Activated CD4-positive, alpha-beta memory T cell treated with anti-CD3 and anti-CD28 coated beads for 36 hours (primary cell): Measurements from ENCODE around the gene CELF2. TPM values are rescaled to one million over a fixed set of nuclear protein-coding genes. Genes with fewer than 3 reads are reported as not detected.

Experiments
- CTCF ChIA-PET: fragments of 350-600 bp; sonication (Branson Sonifier 250); formaldehyde crosslinking; loops from one replicate; lab custom pipeline; 2021; ENCODE audit warnings: antibody characterized with exemption, inconsistent platforms; lab: Charles Lee
- POLR2A ChIA-PET: fragments of 350-600 bp; sonication (Branson Sonifier 250); formaldehyde crosslinking; loops from one replicate; lab custom pipeline; 2021; ENCODE audit warnings: antibody characterized with exemption; lab: Charles Lee
- DNase-seq: peaks from one replicate; pipeline ENCODE4 v3.0.0-alpha.2; 2020
- H3K27ac Mint-ChIP-seq: one replicate; pipeline ENCODE4 v1.8.0; 2021; ENCODE audit warnings: mixed read lengths
- H3K27me3 Mint-ChIP-seq: one replicate; pipeline ENCODE4 v1.8.0; 2021; ENCODE audit warnings: mixed read lengths
- H3K36me3 Mint-ChIP-seq: one replicate; pipeline ENCODE4 v1.8.0; 2021; ENCODE audit warnings: mixed read lengths
- H3K4me1 Mint-ChIP-seq: one replicate; pipeline ENCODE4 v1.8.0; 2021; ENCODE audit warnings: low read depth, mixed read lengths
- H3K4me3 Mint-ChIP-seq: one replicate; pipeline ENCODE4 v1.8.0; 2021; ENCODE audit warnings: mild to moderate bottlenecking, mixed read lengths
- H3K9me3 Mint-ChIP-seq: one replicate; pipeline ENCODE4 v1.8.0; 2021; ENCODE audit warnings: mixed read lengths
- intact Hi-C: fragments of 100-400 bp; cut with micrococcal nuclease; formaldehyde crosslinking; loops from one replicate; pipeline ENCODE4 v1.15.1; 2023
- total RNA-seq, 2 experiments: library from RNA; stranded (reverse); gene quantifications; one replicate each; pipeline ENCODE4 v1.2.3, GENCODE V29; 2021

Gene CELF2
- total RNA-seq, 2 experiments from 2014 or later, result 109 to 113 TPM

DNA sequence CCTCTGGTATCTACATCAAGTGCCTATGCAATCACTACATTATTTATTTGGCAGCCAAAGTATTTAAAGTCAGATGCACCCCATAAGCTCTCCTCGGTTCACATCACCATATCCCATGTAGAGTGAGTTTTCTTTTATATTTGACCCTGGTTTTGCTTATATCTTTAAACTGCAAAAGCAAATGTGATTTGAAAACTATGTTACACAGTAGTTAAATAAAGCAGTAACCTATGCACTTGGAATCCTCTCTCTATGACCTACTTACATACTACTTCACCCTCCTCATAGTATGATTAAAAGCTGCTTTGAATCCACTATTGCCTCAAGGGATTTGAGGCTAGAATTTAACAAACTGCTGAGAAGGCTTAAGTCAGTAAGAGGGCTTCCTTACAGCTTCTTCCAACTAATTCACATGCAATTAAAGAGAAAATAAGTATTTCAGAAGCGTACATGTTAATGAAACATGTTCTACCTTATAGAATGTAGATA, 2.2 kb upstream of the CELF2 start:
- Mint-ChIP-seq H3K4me1 (peaks cover 12% of the 10 kb centered on the region), H3K36me3 (no peaks in the 10 kb centered on the region), H3K27me3 (peaks cover 69% of the 10 kb centered on the region), H3K4me3 (no peak overlapping the region), H3K27ac (no peak overlapping the region), H3K9me3 (no peaks in the 10 kb centered on the region)
- intact Hi-C loops, result no loop called here
- POLR2A ChIA-PET, result interaction anchor here (0.9 kb wide), 1 partner anchor 149 kb away, joined by 3 read pairs; no protein-coding TSS in a partner anchor
- DNase-seq, result no peak
- CTCF ChIA-PET, result interaction anchor here (0.6 kb wide), 1 partner anchor 364 kb away, joined by 3 read pairs; no protein-coding TSS in a partner anchor

GRCh38 chr10:11017000-11017569, 587 bp upstream of the CELF2 start:
- no peak overlapping the region for H3K27ac Mint-ChIP-seq
- peaks cover 12% of the 10 kb centered on the region for H3K4me1 Mint-ChIP-seq
- no peaks in the 10 kb centered on the region for H3K9me3 Mint-ChIP-seq
- peak overlapping the region; percentile 59 for H3K4me3 Mint-ChIP-seq
- intact Hi-C loops, result no loop called here
- no peaks in the 10 kb centered on the region for H3K36me3 Mint-ChIP-seq
- POLR2A ChIA-PET, result interaction anchor here (0.7 to 1.2 kb wide), 3 partner anchors 10 to 221 kb away, joined by 3 to 5 read pairs (median 3); no protein-coding TSS in a partner anchor
- CTCF ChIA-PET, result interaction anchor here (1.2 to 1.9 kb wide), 2 partner anchors 16 to 19 kb away, joined by 3 to 5 read pairs; no protein-coding TSS in a partner anchor
- H3K27me3 Mint-ChIP-seq, result peaks cover 71% of the 10 kb centered on the region
- no peak for DNase-seq

DNA sequence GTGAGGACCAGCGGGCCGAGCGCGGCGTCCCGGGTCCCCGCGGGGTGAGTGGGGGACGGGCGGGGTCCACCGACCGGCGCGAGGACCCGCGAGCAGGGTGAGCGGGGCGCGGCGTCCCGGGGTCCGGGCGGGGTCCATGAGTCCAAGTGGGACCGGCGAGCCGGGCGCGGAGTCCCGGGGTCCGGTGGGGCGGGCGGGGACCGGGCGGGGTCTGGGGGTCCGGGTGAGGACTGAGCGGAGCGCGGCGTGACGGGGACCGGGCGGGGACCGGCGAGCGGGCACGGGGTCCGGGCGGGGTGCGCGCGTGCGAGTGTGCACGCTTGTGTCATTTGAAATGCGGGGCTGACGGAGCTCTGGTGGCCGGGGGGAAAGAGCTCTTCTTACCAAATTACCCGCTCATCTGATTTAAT, 765 bp downstream of the CELF2 start:
- CTCF ChIA-PET, result interaction anchor here (0.6 to 1.9 kb wide), 3 partner anchors 12 to 17 kb away, joined by 3 to 5 read pairs (median 3); no protein-coding TSS in a partner anchor
- peaks cover 22% of the 10 kb centered on the region for H3K4me1 Mint-ChIP-seq
- POLR2A ChIA-PET, result interaction anchor here (1.2 kb wide), 2 partner anchors 146 to 220 kb away, joined by 3 to 5 read pairs; no protein-coding TSS in a partner anchor

DNA sequence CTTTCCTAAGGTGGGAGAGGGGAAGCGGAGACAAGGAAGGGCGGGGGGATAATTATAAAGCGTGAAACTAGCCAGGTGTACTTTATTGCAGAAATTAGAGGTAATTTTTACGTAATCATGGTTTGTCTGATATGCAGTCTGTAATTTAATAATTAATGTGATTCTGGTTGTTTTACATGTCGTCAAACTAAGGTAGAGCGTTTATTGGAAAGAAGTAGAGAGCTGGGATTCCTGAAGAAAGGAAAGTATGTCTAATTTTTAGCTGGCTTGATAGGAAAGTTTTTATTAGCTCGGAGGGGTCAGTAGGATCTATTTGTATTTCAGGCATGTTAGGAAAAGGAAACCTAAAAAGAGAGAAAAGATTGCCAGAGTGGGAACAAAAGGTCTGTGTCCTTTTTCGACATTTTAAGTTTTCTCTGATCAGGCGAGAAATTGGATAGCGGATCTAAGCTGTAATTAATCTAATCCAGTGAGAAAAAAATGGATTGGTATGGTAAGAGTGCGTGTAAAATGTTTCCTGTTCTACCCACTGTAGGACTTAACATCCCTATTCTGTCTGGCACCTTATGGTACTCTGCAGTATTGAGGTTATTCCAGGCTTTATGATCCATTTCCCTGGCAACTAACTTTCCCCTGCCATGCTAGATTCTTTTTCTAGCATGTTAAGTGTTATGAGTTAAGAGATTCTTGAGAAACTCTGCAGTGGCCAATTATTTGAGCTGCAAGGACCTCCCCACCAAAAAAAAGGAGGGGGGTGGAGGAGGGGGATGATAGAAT, 1.4 kb downstream of the CELF2 start:
- H3K4me3 Mint-ChIP-seq, result peak overlapping the region; percentile 73
- ChIA-PET POLR2A (no interaction called here), CTCF (interaction anchor here (0.6 to 1.9 kb wide), 2 partner anchors 12 to 17 kb away, joined by 3 to 5 read pairs; no protein-coding TSS in a partner anchor)
- H3K36me3 Mint-ChIP-seq, result no peaks in the 10 kb centered on the region
- intact Hi-C loops, result no loop called here
- H3K4me1 Mint-ChIP-seq, result peaks cover 22% of the 10 kb centered on the region
- no peaks in the 10 kb centered on the region for H3K9me3 Mint-ChIP-seq
- no peak overlapping the region for H3K27ac Mint-ChIP-seq
- no peak for DNase-seq
- H3K27me3 Mint-ChIP-seq, result peaks cover 66% of the 10 kb centered on the region

More for the DNA sequence above, 765 bp downstream of the CELF2 start:
- no peaks in the 10 kb centered on the region for H3K9me3 Mint-ChIP-seq
- intact Hi-C loops, result no loop called here
- H3K27ac Mint-ChIP-seq, result no peak overlapping the region
- DNase-seq, result peak; percentile 18
- H3K4me3 Mint-ChIP-seq, result peak overlapping the region; percentile 73
- H3K36me3 Mint-ChIP-seq, result no peaks in the 10 kb centered on the region
- peaks cover 69% of the 10 kb centered on the region for H3K27me3 Mint-ChIP-seq

DNA sequence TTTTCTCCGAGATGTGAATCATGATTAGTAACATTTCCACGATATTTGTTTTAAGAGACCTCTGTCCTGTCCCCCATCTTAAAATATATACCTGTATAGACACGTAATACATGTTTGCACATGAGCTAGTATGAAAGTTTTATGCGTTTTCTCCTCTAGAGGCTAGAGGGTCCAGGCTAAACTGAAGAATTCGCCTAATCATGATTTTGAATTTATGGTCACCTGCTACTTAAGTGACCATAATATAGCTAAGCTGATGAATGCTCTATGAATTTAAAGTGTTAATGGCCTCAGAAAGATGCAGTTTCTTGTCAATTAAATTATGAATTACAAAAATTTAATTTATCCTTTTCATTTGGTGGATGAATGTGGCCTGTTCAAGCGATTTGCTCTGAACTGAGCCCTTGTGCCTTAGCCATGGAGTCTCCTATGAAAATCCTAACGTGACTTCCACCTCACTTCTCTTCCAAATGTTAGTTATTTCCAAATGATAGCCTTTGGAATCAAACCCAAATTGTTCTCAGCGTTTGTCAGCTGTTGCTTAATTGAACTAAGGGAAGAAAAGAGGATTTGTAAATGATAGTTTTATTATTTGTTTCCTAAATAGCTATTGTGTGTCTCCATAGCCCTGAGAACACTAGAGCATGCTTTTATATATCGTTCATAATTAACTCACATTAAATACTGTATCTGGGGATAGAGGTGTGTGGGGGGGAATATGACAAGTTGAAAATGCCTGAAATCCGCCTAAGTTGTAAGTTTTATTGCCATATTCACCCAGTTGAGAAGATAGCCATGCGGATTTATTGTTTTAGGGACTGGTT, 2.3 kb downstream of the CELF2 start:
- H3K36me3 Mint-ChIP-seq, result no peaks in the 10 kb centered on the region
- peaks cover 57% of the 10 kb centered on the region for H3K27me3 Mint-ChIP-seq
- H3K9me3 Mint-ChIP-seq, result no peaks in the 10 kb centered on the region
- DNase-seq, result no peak
- H3K4me1 Mint-ChIP-seq, result peaks cover 22% of the 10 kb centered on the region
- intact Hi-C loops, result loop anchor here (5.0 kb wide), 1 partner anchor 72 kb away; no protein-coding TSS in a partner anchor
- no peak overlapping the region for H3K27ac Mint-ChIP-seq
- POLR2A ChIA-PET, result no interaction called here
- peak overlapping the region; percentile 12 for H3K4me3 Mint-ChIP-seq
- CTCF ChIA-PET, result no interaction called here

DNA sequence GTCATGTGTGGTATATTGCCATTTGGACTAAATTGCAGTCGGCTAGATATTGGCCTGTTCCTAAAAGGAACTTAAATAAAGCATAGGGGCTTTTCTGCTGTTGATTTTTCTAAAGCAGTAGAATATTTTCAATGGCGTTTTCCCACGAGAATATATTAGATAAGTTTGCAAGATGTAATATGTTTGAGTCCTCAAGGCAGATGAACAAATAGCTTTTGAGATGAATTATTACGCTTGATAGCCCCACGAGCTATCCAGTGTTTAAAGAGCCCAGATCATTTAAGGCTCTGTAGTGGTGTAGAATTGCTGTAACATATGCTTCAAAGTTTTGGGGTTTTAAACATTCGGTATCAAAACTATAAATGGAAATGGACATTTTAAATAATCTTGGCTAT, 2.9 kb downstream of the CELF2 start:
- no peak overlapping the region for H3K27ac Mint-ChIP-seq
- H3K9me3 Mint-ChIP-seq, result no peaks in the 10 kb centered on the region
- peaks cover 22% of the 10 kb centered on the region for H3K4me1 Mint-ChIP-seq
- no peaks in the 10 kb centered on the region for H3K36me3 Mint-ChIP-seq
- ChIA-PET CTCF (no interaction called here), POLR2A (no interaction called here)
- intact Hi-C loops, result loop anchor here (5.0 kb wide), 1 partner anchor 72 kb away; no protein-coding TSS in a partner anchor
- H3K4me3 Mint-ChIP-seq, result no peak overlapping the region
- DNase-seq, result no peak
- H3K27me3 Mint-ChIP-seq, result peaks cover 51% of the 10 kb centered on the region

GRCh38 chr10:11022213-11022612, 4.5 kb downstream of the CELF2 start:
- peaks cover 20% of the 10 kb centered on the region for H3K4me1 Mint-ChIP-seq
- no peaks in the 10 kb centered on the region for H3K9me3 Mint-ChIP-seq
- no peak overlapping the region for H3K4me3 Mint-ChIP-seq
- no peaks in the 10 kb centered on the region for H3K36me3 Mint-ChIP-seq
- no peak overlapping the region for H3K27ac Mint-ChIP-seq
- H3K27me3 Mint-ChIP-seq, result peaks cover 40% of the 10 kb centered on the region
- DNase-seq, result no peak
- POLR2A ChIA-PET, result no interaction called here
- intact Hi-C loops, result loop anchor here (5.0 kb wide), 1 partner anchor 70 kb away; no protein-coding TSS in a partner anchor
- CTCF ChIA-PET, result no interaction called here

- Mint-ChIP-seq H3K36me3 (no peaks in the 10 kb centered on the region), H3K27ac (no peak overlapping the region), H3K9me3 (no peaks in the 10 kb centered on the region), H3K27me3 (peaks cover 38% of the 10 kb centered on the region), H3K4me3 (no peak overlapping the region), H3K4me1 (peaks cover 18% of the 10 kb centered on the region)
- no peak for DNase-seq
- POLR2A ChIA-PET, result interaction anchor here (0.6 kb wide), 1 partner anchor 26 kb away, joined by 4 read pairs; no protein-coding TSS in a partner anchor
- intact Hi-C loops, result loop anchor here (5.0 kb wide), 1 partner anchor 69 kb away; no protein-coding TSS in a partner anchor
- CTCF ChIA-PET, result no interaction called here
Observed at GRCh38 chr10:11023009-11023953, 5.6 kb downstream of the CELF2 start.

DNA sequence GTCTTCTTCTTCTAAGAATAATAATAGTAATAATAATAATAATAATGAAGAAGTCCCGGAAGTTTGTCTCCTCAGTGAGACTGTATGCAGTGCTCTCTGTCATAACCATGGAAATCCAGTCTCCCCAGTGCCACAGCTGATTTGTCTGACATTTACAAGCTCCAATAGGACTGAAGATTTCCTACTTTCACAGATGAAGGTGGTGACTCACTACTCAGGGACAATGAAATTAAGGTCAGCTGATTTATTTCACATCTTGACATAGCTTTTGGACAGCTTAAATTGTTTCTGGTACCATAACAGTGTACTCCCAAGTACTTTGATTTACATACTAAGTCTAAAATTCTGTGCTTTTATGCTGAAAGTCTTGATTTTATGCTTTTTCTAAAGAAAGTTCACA, 6.9 kb downstream of the CELF2 start:
- peaks cover 27% of the 10 kb centered on the region for H3K27me3 Mint-ChIP-seq
- no peak for DNase-seq
- H3K9me3 Mint-ChIP-seq, result no peaks in the 10 kb centered on the region
- ChIA-PET CTCF (no interaction called here), POLR2A (interaction anchor here (0.7 kb wide), 1 partner anchor 310 kb away, joined by 3 read pairs; no protein-coding TSS in a partner anchor)
- H3K4me1 Mint-ChIP-seq, result peaks cover 10% of the 10 kb centered on the region
- no peak overlapping the region for H3K27ac Mint-ChIP-seq
- H3K36me3 Mint-ChIP-seq, result no peaks in the 10 kb centered on the region
- no peak overlapping the region for H3K4me3 Mint-ChIP-seq
- intact Hi-C loops, result loop anchor here (5.0 kb wide), 1 partner anchor 68 kb away; no protein-coding TSS in a partner anchor

DNA sequence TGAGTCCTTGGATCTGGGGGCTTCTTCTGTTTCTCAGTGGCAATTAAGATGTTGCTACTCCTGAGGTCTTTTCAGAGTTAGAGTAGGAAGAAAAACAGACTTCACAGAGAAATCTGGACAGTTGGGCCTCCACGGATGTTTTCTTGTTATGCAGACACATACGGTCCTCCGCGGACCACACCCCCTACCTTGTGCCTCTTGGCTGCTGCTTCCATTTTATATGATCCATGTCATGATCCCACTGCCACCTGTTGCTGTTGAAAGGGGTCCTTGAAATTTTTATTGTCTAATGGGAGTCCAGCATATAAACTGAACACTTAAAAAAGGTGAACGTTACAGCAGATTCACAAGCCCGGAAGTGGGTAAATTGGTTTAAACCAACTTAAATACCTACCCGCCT, 8.3 kb downstream of the CELF2 start:
- intact Hi-C loops, result no loop called here
- Mint-ChIP-seq H3K27me3 (peaks cover 16% of the 10 kb centered on the region), H3K4me3 (no peak overlapping the region), H3K36me3 (no peaks in the 10 kb centered on the region), H3K4me1 (peaks cover 10% of the 10 kb centered on the region), H3K27ac (no peak overlapping the region), H3K9me3 (no peaks in the 10 kb centered on the region)
- ChIA-PET CTCF (no interaction called here), POLR2A (no interaction called here)
- no peak for DNase-seq
